Mesodermal cell (in vitro differentiated cells): ENCODE measurements around the gene PROM1.

ENCODE experiments used
- H3K27ac ChIP-seq: 2 replicates; pipeline ENCODE4 v1.7.0; 2013; ENCODE audit warnings: mild to moderate bottlenecking, low read depth, low read length, moderate library complexity; ENCODE audit not compliant: severe bottlenecking
- H3K36me3 ChIP-seq: 2 replicates; pipeline ENCODE4 v1.7.1; 2013; ENCODE audit warnings: mild to moderate bottlenecking, low read length, moderate library complexity; ENCODE audit not compliant: control insufficient read depth, insufficient read depth
- H3K4me1 ChIP-seq: one replicate; pipeline ENCODE4 v1.7.1; 2013; ENCODE audit warnings: mild to moderate bottlenecking, low read length; ENCODE audit not compliant: insufficient read depth, control insufficient read depth, poor library complexity, severe bottlenecking
- H3K4me3 ChIP-seq: 2 replicates; pipeline ENCODE4 v1.7.0; 2013; ENCODE audit warnings: low read length, control low read depth, mild to moderate bottlenecking; ENCODE audit not compliant: insufficient read depth, poor library complexity, severe bottlenecking; ENCODE audit errors: extremely low read depth
- H3K9me3 ChIP-seq: 2 replicates; pipeline ENCODE4 v1.7.1; 2013; ENCODE audit warnings: mild to moderate bottlenecking, low read length, moderate library complexity; ENCODE audit not compliant: control insufficient read depth
- WGBS, 2 experiments: methylation state at CpG; one replicate each; pipeline ENCODE4 v1.1.5; 2013; ENCODE audit warnings: missing lambda C conversion rate in 2 of 2; ENCODE audit not compliant: insufficient coverage in 2 of 2; 5-methylcytosine and 5-hydroxymethylcytosine counted together

Gene PROM1

GRCh38 chr4:16029262-16029661 is 54.6 kb downstream of the PROM1 start:
- no peaks in the 10 kb centered on the region for H3K9me3 ChIP-seq
- no peaks in the 10 kb centered on the region for H3K36me3 ChIP-seq
- WGBS, 2 experiments = 29 to 62% methylated on average over 2 to 3 of the region's 4 CpGs
- peak overlapping the region; percentile 83 for H3K27ac ChIP-seq
- H3K4me1 ChIP-seq = peaks cover 30% of the 10 kb centered on the region
- H3K4me3 ChIP-seq = no peak overlapping the region

GRCh38 chr4:16027626-16028025 is 56.2 kb downstream of the PROM1 start:
- no peak overlapping the region for H3K4me3 ChIP-seq
- no peak overlapping the region for H3K27ac ChIP-seq
- WGBS, 2 experiments = 100% methylated on average over 1 of the region's 4 CpGs; no CpG with 5 or more reads in 1 of the 2 experiments
- peaks cover 15% of the 10 kb centered on the region for H3K4me1 ChIP-seq
- no peaks in the 10 kb centered on the region for H3K36me3 ChIP-seq
- H3K9me3 ChIP-seq = no peaks in the 10 kb centered on the region

GRCh38 chr4:16027114-16027513 is 56.7 kb downstream of the PROM1 start:
- no peaks in the 10 kb centered on the region for H3K9me3 ChIP-seq
- peaks cover 10% of the 10 kb centered on the region for H3K4me1 ChIP-seq
- no peaks in the 10 kb centered on the region for H3K36me3 ChIP-seq
- WGBS, 2 experiments = 71 to 100% methylated on average over 1 of the region's 2 CpGs
- H3K4me3 ChIP-seq = no peak overlapping the region
- no peak overlapping the region for H3K27ac ChIP-seq

GRCh38 chr4:16026160-16026761 is 57.6 kb downstream of the PROM1 start:
- 100% methylated on average over 2 of the region's 5 CpGs for WGBS, 2 experiments
- H3K4me3 ChIP-seq = no peak overlapping the region
- no peaks in the 10 kb centered on the region for H3K36me3 ChIP-seq
- peaks cover 4% of the 10 kb centered on the region for H3K4me1 ChIP-seq
- no peaks in the 10 kb centered on the region for H3K9me3 ChIP-seq
- no peak overlapping the region for H3K27ac ChIP-seq

GRCh38 chr4:16025268-16025667 is 58.6 kb downstream of the PROM1 start:
- H3K4me3 ChIP-seq = no peak overlapping the region
- no peaks in the 10 kb centered on the region for H3K9me3 ChIP-seq
- 80% methylated on average over 3 of the region's 5 CpGs; no CpG with 5 or more reads in 1 of the 2 experiments for WGBS, 2 experiments
- no peak overlapping the region for H3K27ac ChIP-seq
- no peaks in the 10 kb centered on the region for H3K4me1 ChIP-seq
- H3K36me3 ChIP-seq = no peaks in the 10 kb centered on the region

- 90 to 95% methylated on average over 6 to 8 of the region's 10 CpGs for WGBS, 2 experiments
- Histone ChIP-seq H3K9me3 (no peaks in the 10 kb centered on the region), H3K4me1 (no peaks in the 10 kb centered on the region), H3K4me3 (no peak overlapping the region), H3K36me3 (no peaks in the 10 kb centered on the region), H3K27ac (no peak overlapping the region)
Observed at GRCh38 chr4:16023776-16024408, 59.9 kb downstream of the PROM1 start.

GRCh38 chr4:16021804-16022560 is 61.8 kb downstream of the PROM1 start:
- no peaks in the 10 kb centered on the region for H3K9me3 ChIP-seq
- WGBS, 2 experiments = 86 to 92% methylated on average over 5 to 6 of the region's 8 CpGs

GRCh38 chr4:16019649-16020048 is 64.2 kb downstream of the PROM1 start:
- Histone ChIP-seq H3K9me3 (no peaks in the 10 kb centered on the region), H3K36me3 (peaks cover 4% of the 10 kb centered on the region), H3K4me1 (no peaks in the 10 kb centered on the region), H3K4me3 (no peak overlapping the region), H3K27ac (no peak overlapping the region)
- WGBS, 2 experiments = 50 to 100% methylated on average over 1 to 2 of the region's 3 CpGs

More at GRCh38 chr4:16021804-16022560, 61.8 kb downstream of the PROM1 start:
- Histone ChIP-seq H3K4me1 (no peaks in the 10 kb centered on the region), H3K4me3 (no peak overlapping the region), H3K36me3 (no peaks in the 10 kb centered on the region), H3K27ac (no peak overlapping the region)

GRCh38 chr4:16018841-16019240 is 65.0 kb downstream of the PROM1 start:
- no peak overlapping the region for H3K4me3 ChIP-seq
- peaks cover 7% of the 10 kb centered on the region for H3K36me3 ChIP-seq
- H3K4me1 ChIP-seq = no peaks in the 10 kb centered on the region
- H3K9me3 ChIP-seq = no peaks in the 10 kb centered on the region
- no peak overlapping the region for H3K27ac ChIP-seq
- WGBS, 2 experiments = 92 to 100% methylated on average over 3 of the region's 4 CpGs

GRCh38 chr4:16018061-16018676 is 65.7 kb downstream of the PROM1 start:
- whole genome bisulfite sequencing, 2 experiments = 93 to 94% methylated on average over 5 of the region's 8 CpGs
- Histone ChIP-seq H3K4me3 (no peak overlapping the region), H3K4me1 (no peaks in the 10 kb centered on the region), H3K9me3 (no peaks in the 10 kb centered on the region), H3K27ac (no peak overlapping the region), H3K36me3 (peaks cover 7% of the 10 kb centered on the region)
